Dermis blood vessel endothelial cell (primary cell): ENCODE data around the gene PKHD1. TPM values are rescaled to one million over a fixed set of nuclear protein-coding genes. Genes with fewer than 3 reads are reported as not detected.

Experiments used
- DNase-seq: peaks from one replicate; pipeline ENCODE4 v3.0.0; 2010
- total RNA-seq: library from RNA; depleted of rRNA; stranded (reverse); fragments of >200 nt; gene quantifications from 2 replicates; pipeline ENCODE4 v1.2.3, GENCODE V29; 2014

Gene PKHD1
- total RNA-seq, 1 donor from 2014 or later: 0.17 TPM

- no peak for DNase-seq
Observed at GRCh38 chr6:51675020-51675921, 412.1 kb downstream of the PKHD1 start.

GRCh38 chr6:51663525-51663924, 423.9 kb downstream of the PKHD1 start:
- no peak for DNase-seq

- DNase-seq: no peak
Observed at GRCh38 chr6:51660767-51661166, 426.6 kb downstream of the PKHD1 start.

- no peak for DNase-seq
Observed at GRCh38 chr6:51657491-51657890, 429.9 kb downstream of the PKHD1 start.

- DNase-seq: no peak
Observed at GRCh38 chr6:51655517-51655916, 431.9 kb downstream of the PKHD1 start.

GRCh38 chr6:51654647-51655046, 432.8 kb downstream of the PKHD1 start:
- DNase-seq: no peak

GRCh38 chr6:51651132-51651817, 436.1 kb downstream of the PKHD1 start:
- DNase-seq: no peak

- DNase-seq: no peak
Observed at GRCh38 chr6:51648774-51649173, 438.6 kb downstream of the PKHD1 start.

GRCh38 chr6:51648236-51648635, 439.2 kb downstream of the PKHD1 start:
- DNase-seq: no peak

- no peak for DNase-seq
Observed at GRCh38 chr6:51644426-51644825, 443.0 kb downstream of the PKHD1 start.

GRCh38 chr6:51640021-51640420, 447.4 kb downstream of the PKHD1 start:
- DNase-seq: no peak

- no peak for DNase-seq
Observed at GRCh38 chr6:51633424-51633823, 454.0 kb downstream of the PKHD1 start.

GRCh38 chr6:51630011-51630410, 457.4 kb downstream of the PKHD1 start:
- DNase-seq: no peak

- DNase-seq: no peak
Observed at GRCh38 chr6:51626391-51626790, 461.0 kb downstream of the PKHD1 start.

- no peak for DNase-seq
Observed at GRCh38 chr6:51625566-51625965, 461.8 kb downstream of the PKHD1 start.

- no peak for DNase-seq
Observed at GRCh38 chr6:51620971-51621370, 466.4 kb downstream of the PKHD1 start.

- DNase-seq: no peak
Observed at GRCh38 chr6:51619042-51619799, 468.2 kb downstream of the PKHD1 start.

- DNase-seq: no peak
Observed at GRCh38 chr6:51618563-51618962, 468.9 kb downstream of the PKHD1 start.

- DNase-seq: no peak
Observed at GRCh38 chr6:51617751-51618150, 469.7 kb downstream of the PKHD1 start.

- no peak for DNase-seq
Observed at GRCh38 chr6:51616243-51616642, 471.2 kb downstream of the PKHD1 start.

GRCh38 chr6:51614725-51615124, 472.7 kb downstream of the PKHD1 start:
- no peak for DNase-seq

- no peak for DNase-seq
Observed at GRCh38 chr6:51613558-51613957, 473.9 kb downstream of the PKHD1 start.

GRCh38 chr6:51608932-51609331, 478.5 kb downstream of the PKHD1 start:
- DNase-seq: no peak
